GM19328 (cell line): ENCODE results near the gene TRPM8.

Experiments used
- ATAC-seq: cut with Tn5 transposase; IDR thresholded peaks from one replicate; pipeline ENCODE4 v1.9.1; 2021; ENCODE audit warnings: mild to moderate bottlenecking, moderate library complexity; ENCODE audit not compliant: unreplicated experiment

The TRPM8 gene

GRCh38 chr2:233972941-233973575 lies 55.9 kb downstream of the TRPM8 start:
- no peak for ATAC-seq

GRCh38 chr2:233973786-233974185 lies 56.6 kb downstream of the TRPM8 start:
- ATAC-seq, result no peak

- ATAC-seq, result no peak
Observed at GRCh38 chr2:233974530-233975071, 57.4 kb downstream of the TRPM8 start.

- no peak for ATAC-seq
Observed at GRCh38 chr2:233976087-233976486, 58.9 kb downstream of the TRPM8 start.

- ATAC-seq, result no peak
Observed at GRCh38 chr2:233976690-233977294, 59.6 kb downstream of the TRPM8 start.

GRCh38 chr2:233977296-233977837 lies 60.2 kb downstream of the TRPM8 start:
- no peak for ATAC-seq

GRCh38 chr2:233979748-233980147 lies 62.6 kb downstream of the TRPM8 start:
- ATAC-seq, result no peak

GRCh38 chr2:233980955-233981561 lies 63.9 kb downstream of the TRPM8 start:
- ATAC-seq, result no peak

GRCh38 chr2:233981574-233982420 lies 64.6 kb downstream of the TRPM8 start:
- ATAC-seq, result no peak

- no peak for ATAC-seq
Observed at GRCh38 chr2:233982421-233983121, 65.4 kb downstream of the TRPM8 start.

GRCh38 chr2:233983445-233983844 lies 66.3 kb downstream of the TRPM8 start:
- no peak for ATAC-seq

- no peak for ATAC-seq
Observed at GRCh38 chr2:233988581-233988980, 71.4 kb downstream of the TRPM8 start.

- no peak for ATAC-seq
Observed at GRCh38 chr2:233989221-233989858, 72.2 kb downstream of the TRPM8 start.

GRCh38 chr2:233990261-233990798 lies 73.2 kb downstream of the TRPM8 start:
- ATAC-seq, result no peak

GRCh38 chr2:233991196-233991595 lies 74.0 kb downstream of the TRPM8 start:
- no peak for ATAC-seq

GRCh38 chr2:233992513-233993217 lies 75.5 kb downstream of the TRPM8 start:
- ATAC-seq, result no peak

GRCh38 chr2:233993461-233993860 lies 76.3 kb downstream of the TRPM8 start:
- no peak for ATAC-seq

GRCh38 chr2:233994151-233994550 lies 77.0 kb downstream of the TRPM8 start:
- ATAC-seq, result no peak

GRCh38 chr2:233996000-233996399 lies 78.8 kb downstream of the TRPM8 start:
- ATAC-seq, result no peak
